HCT116 (cell line): Measurements from ENCODE around the gene FCMR. TPM values are rescaled to one million over a fixed set of nuclear protein-coding genes. Genes with fewer than 3 reads are reported as not detected.
"Not testable (repeated sequence)": the region's sequence is repeated elsewhere in the genome, so short reads cannot be mapped to it uniquely, and the experiment has no call there.

Experiments
- ATAC-seq: fragments of 200-7000 bp; cut with Tn5 transposase; 2 replicates; pipeline ENCODE4 v1.9.1; 2020; ENCODE audit warnings: mild to moderate bottlenecking, moderate library complexity
- BruUV-seq: library from RNA; stranded (reverse); fragments of 400-500 nt; replicated peaks from 2 replicates; lab custom pipeline; 2021; lab: Mats Ljungman, UMichigan
- CTCF ChIA-PET: fragments of 300-600 bp; sonication (Branson Sonifier 250); formaldehyde crosslinking; loops from one replicate; lab custom pipeline; 2021; ENCODE audit warnings: antibody characterized with exemption; lab: Charles Lee
- POLR2A ChIA-PET: fragments of 300-600, 350-600 bp; sonication (Branson Sonifier 250); formaldehyde crosslinking; loops from one replicate; lab custom pipeline; 2021; ENCODE audit warnings: antibody characterized with exemption; lab: Charles Lee
- RAD21 ChIA-PET, 2 experiments: fragments of 300-600 bp; sonication (Branson Sonifier 250); formaldehyde crosslinking; loops; one replicate each; lab custom pipeline; 2023; ENCODE audit warnings: low total read pairs in 2 of 2; ENCODE audit not compliant: uncharacterized antibody in 2 of 2, unreplicated experiment in 2 of 2, low non-redundant PET in 1 of 2; lab: Charles Lee
- DNase-seq: peaks from one replicate; pipeline ENCODE4 v3.0.0-alpha.2; 2010; ENCODE audit warnings: low read depth, low spot score
- H2AFZ ChIP-seq: fragments of 200-600 bp; shearing (Covaris generic), sonication (generic); 2 replicates; pipeline ENCODE4 v1.6.1; 2017; ENCODE audit warnings: low read depth, mixed run types, mixed read lengths, antibody characterized with exemption, low read length; ENCODE audit not compliant: poor library complexity, severe bottlenecking
- H3K27ac ChIP-seq: 2 replicates; pipeline ENCODE4 v1.5.1; 2012; ENCODE audit warnings: low read depth, low read length
- H3K27me3 ChIP-seq: fragments of 200-600 bp; sonication (generic); 2 replicates; pipeline ENCODE4 v1.6.1; 2016; ENCODE audit warnings: mixed run types, low read length, mixed read lengths; ENCODE audit not compliant: insufficient read depth
- H3K36me3 ChIP-seq, 2 experiments: fragments of 200-500 bp in 1 of 2; fragments of 200-600 bp in 1 of 2; sonication (Bioruptor generic) in 1 of 2; sonication (generic) in 1 of 2; 2 replicates each; pipeline versions ENCODE4 v1.5.1 to v1.6.1; 2014 to 2016; ENCODE audit warnings: low read length in 2 of 2, inconsistent platforms in 1 of 2, mixed read lengths in 1 of 2, mixed run types in 1 of 2; ENCODE audit not compliant: insufficient read depth in 2 of 2, control insufficient read depth in 1 of 2
- H3K4me1 ChIP-seq, 2 experiments: fragments of 200-600 bp in 1 of 2; sonication (generic) in 1 of 2; 2 replicates each; pipeline versions ENCODE4 v1.5.1 to v1.6.1; 2012 to 2017; ENCODE audit warnings: low read length in 2 of 2, inconsistent platforms in 1 of 2, mild to moderate bottlenecking in 1 of 2, mixed read lengths in 1 of 2, mixed run types in 1 of 2, moderate library complexity in 1 of 2; ENCODE audit not compliant: insufficient read depth in 2 of 2, control insufficient read depth in 1 of 2
- H3K4me2 ChIP-seq: fragments of 200-600 bp; sonication (generic); 2 replicates; pipeline ENCODE4 v1.6.1; 2017; ENCODE audit warnings: mixed run types, low read length, mixed read lengths
- H3K4me3 ChIP-seq, 2 experiments: fragments of 200-600 bp in 1 of 2; sonication (generic) in 1 of 2; replicated peaks in 1 of 2; 2 replicates each; pipeline ENCODE4 v1.5.1; 2011 to 2016; ENCODE audit warnings: low read length in 2 of 2, control low read depth in 1 of 2, low read depth in 1 of 2, mild to moderate bottlenecking in 1 of 2, mixed read lengths in 1 of 2, mixed run types in 1 of 2
- H3K79me2 ChIP-seq: fragments of 200-600 bp; sonication (generic); 2 replicates; pipeline ENCODE4 v1.6.1; 2017; ENCODE audit warnings: mild to moderate bottlenecking, mixed run types, low read length, moderate library complexity, mixed read lengths; ENCODE audit not compliant: insufficient read depth
- H3K9ac ChIP-seq: fragments of 200-600 bp; sonication (generic); 2 replicates; pipeline ENCODE4 v1.6.1; 2016; ENCODE audit warnings: low read length, mixed read lengths
- H3K9me2 ChIP-seq: fragments of 200-600 bp; sonication (generic), shearing (Covaris generic); 2 replicates; pipeline ENCODE4 v1.6.1; 2017; ENCODE audit warnings: mixed run types, mild to moderate bottlenecking, moderate library complexity; ENCODE audit not compliant: insufficient read depth
- H3K9me3 ChIP-seq, 2 experiments: fragments of 200-500 bp in 1 of 2; fragments of 200-600 bp in 1 of 2; sonication (Bioruptor generic) in 1 of 2; sonication (generic) in 1 of 2; 2 replicates each; pipeline ENCODE4 v1.6.1; 2014 to 2017; ENCODE audit warnings: low read length in 2 of 2, mixed read lengths in 2 of 2, inconsistent platforms in 1 of 2, low read depth in 1 of 2, mild to moderate bottlenecking in 1 of 2, mixed run types in 1 of 2, moderate library complexity in 1 of 2; ENCODE audit not compliant: control insufficient read depth in 1 of 2, insufficient read depth in 1 of 2
- H4K20me1 ChIP-seq: fragments of 200-600 bp; sonication (generic), shearing (Covaris generic); 2 replicates; pipeline ENCODE4 v1.6.1; 2017; ENCODE audit warnings: mixed run types, mild to moderate bottlenecking, moderate library complexity; ENCODE audit not compliant: insufficient read depth
- CEBPB ChIP-seq: IDR thresholded peaks from 2 replicates; pipeline ENCODE4 v1.6.1; 2012; ENCODE audit warnings: low read depth
- EZH2phosphoT487 ChIP-seq: fragments of 200-600 bp; IDR thresholded peaks from 2 replicates; pipeline ENCODE4 v1.6.1; 2018; ENCODE audit warnings: antibody characterized with exemption, borderline replicate concordance
- FOSL1 ChIP-seq: IDR thresholded peaks from 2 replicates; pipeline ENCODE4 v1.6.1; 2012; ENCODE audit warnings: low read depth
- POLR2A ChIP-seq: IDR thresholded peaks from 2 replicates; pipeline ENCODE4 v1.7.0; 2011; ENCODE audit warnings: borderline replicate concordance; ENCODE audit not compliant: insufficient read depth, insufficient read length; ENCODE audit errors: extremely low read depth
- POLR2AphosphoS5 ChIP-seq: IDR thresholded peaks from 2 replicates; pipeline ENCODE4 v1.6.1; 2011; ENCODE audit warnings: mild to moderate bottlenecking, low read depth, low read length, moderate library complexity
- SIN3A ChIP-seq: IDR thresholded peaks from 2 replicates; pipeline ENCODE4 v1.6.1; 2012; ENCODE audit warnings: low read depth
- TCF7L2 ChIP-seq: IDR thresholded peaks from 2 replicates; pipeline ENCODE4 v1.7.0; 2011; ENCODE audit warnings: borderline replicate concordance, inconsistent platforms; ENCODE audit not compliant: insufficient read depth, insufficient read length; ENCODE audit errors: extremely low read depth
- ZNF274 ChIP-seq: fragments of 200-500 bp; sonication (Bioruptor generic); IDR thresholded peaks from 2 replicates; pipeline ENCODE4 v1.6.1; 2014; ENCODE audit warnings: mild to moderate bottlenecking, low read depth, low read length, inconsistent platforms
- intact Hi-C: fragments of 100-400 bp; cut with micrococcal nuclease; formaldehyde crosslinking; loops from 2 replicates; pipeline ENCODE4 v1.10.0; 2022
- total RNA-seq: library from RNA; stranded (reverse); gene quantifications from one replicate; pipeline ENCODE4 v1.2.1, GENCODE V29; 2021; ENCODE audit not compliant: unreplicated experiment

FCMR gene
- total RNA-seq, 1 experiment from 2014 or later, result 0.61 TPM

- Histone ChIP-seq H3K9me3 (peaks cover 0 to 5% of the 10 kb centered on the region in 2 experiments; a peak in 1 of 4 replicates), H3K4me1 (no peaks in the 10 kb centered on the region), H3K9ac (no peak overlapping the region), H3K79me2 (no peaks in the 10 kb centered on the region), H3K4me2 (no peak overlapping the region), H4K20me1 (no peaks in the 10 kb centered on the region), H3K27me3 (no peaks in the 10 kb centered on the region), H3K9me2 (no peaks in the 10 kb centered on the region), H3K36me3 (no peaks in the 10 kb centered on the region), H3K4me3 (no peak overlapping the region), H2AFZ (no peak overlapping the region), H3K27ac (no peak overlapping the region)
- POLR2A ChIA-PET, result no interaction called here
- RAD21 ChIA-PET, result no interaction called here
- no TSS peak for BruUV-seq
- intact Hi-C loops, result no loop called here
- CTCF ChIA-PET, result no interaction called here
- no peak for TF ChIP-seq CEBPB
- no peak for TF ChIP-seq ZNF274
- no peak for TF ChIP-seq POLR2A
- TF ChIP-seq SIN3A, result no peak
- no peak for TF ChIP-seq EZH2phosphoT487
- TF ChIP-seq POLR2AphosphoS5, result no peak
- TF ChIP-seq TCF7L2, result no peak
- no peak for TF ChIP-seq FOSL1
- ATAC-seq, result no peak
- no peak for DNase-seq
Measured at GRCh38 chr1:206854401-206855129, 67.2 kb downstream of the FCMR start.

- ATAC-seq, H3K9me2 ChIP-seq, H3K9me3 ChIP-seq, RAD21 ChIA-PET, intact Hi-C loops, H4K20me1 ChIP-seq, H3K4me3 ChIP-seq, H3K4me2 ChIP-seq, H3K4me1 ChIP-seq, H3K36me3 ChIP-seq, H3K27ac ChIP-seq, BruUV-seq, H3K79me2 ChIP-seq, H3K9ac ChIP-seq, POLR2A ChIA-PET, DNase-seq, CTCF ChIA-PET, H3K27me3 ChIP-seq, H2AFZ ChIP-seq: not testable (repeated sequence)
Measured at GRCh38 chr1:206853696-206854095, 68.0 kb downstream of the FCMR start.

Other genes starting within 250 kb of the FCMR start
- 51.1 TPM for gene MAPKAPK2, start 237.0 kb downstream of the FCMR start, total RNA-seq
- gene IL19, start 151.2 kb downstream of the FCMR start, total RNA-seq, result not detected
- not detected for gene IL10, start 149.4 kb downstream of the FCMR start, total RNA-seq
- gene IL20, start 56.3 kb downstream of the FCMR start, total RNA-seq, result not detected
- gene IL24, start 24.5 kb downstream of the FCMR start, total RNA-seq, result not detected
- gene PIGR, start 24.5 kb upstream of the FCMR start, total RNA-seq, result 2.6 TPM
- not detected for gene FCAMR, start 48.5 kb upstream of the FCMR start, total RNA-seq
- 3.6 TPM for gene C1orf116, start 110.8 kb upstream of the FCMR start, total RNA-seq
- 13.6 TPM for gene YOD1, start 129.3 kb upstream of the FCMR start, total RNA-seq
- gene PFKFB2, start 131.3 kb upstream of the FCMR start, total RNA-seq, result 13.9 TPM
- not detected for gene C4BPB, start 166.9 kb upstream of the FCMR start, total RNA-seq
- 0.32 TPM for gene C4BPA, start 182.3 kb upstream of the FCMR start, total RNA-seq